H1 (cell line): ENCODE data around the gene PLAC1. TPM values are rescaled to one million over a fixed set of nuclear protein-coding genes. Genes with fewer than 3 reads are reported as not detected.

ENCODE experiments used
- CTCF ChIA-PET: fragments of 300-600 bp; sonication (Branson Sonifier 250); formaldehyde crosslinking; loops from one replicate; lab custom pipeline; 2021; ENCODE audit not compliant: partially characterized antibody; lab: Charles Lee
- POLR2A ChIA-PET: fragments of 300-600 bp; sonication (Branson Sonifier 250); formaldehyde crosslinking; loops from one replicate; lab custom pipeline; 2021; ENCODE audit warnings: inconsistent platforms; ENCODE audit not compliant: partially characterized antibody; lab: Charles Lee
- DNase-seq, 2 experiments: peaks; one replicate each; pipeline versions ENCODE4 v3.0.0 to v3.0.0-alpha.2; 2010 to 2022; ENCODE audit warnings: low spot score in 2 of 2, low read depth in 1 of 2, mixed read lengths in 1 of 2
- FAIRE-seq: peaks from 2 replicates; lab custom pipeline; 2011; peaks lifted over from hg19 to GRCh38; lab: Jason Lieb, UNC
- H2AFZ ChIP-seq: 2 replicates; pipeline ENCODE4 v1.8.1; 2012; ENCODE audit warnings: low read length, inconsistent platforms
- H2AK5ac ChIP-seq: 2 replicates; pipeline ENCODE4 v1.6.1; 2013; ENCODE audit warnings: low read depth, low read length
- H2BK120ac ChIP-seq: replicated peaks from 2 replicates; pipeline ENCODE3; 2013; ENCODE audit warnings: low read depth, low read length, inconsistent platforms
- H2BK12ac ChIP-seq: 2 replicates; pipeline ENCODE4 v1.6.1; 2013; ENCODE audit warnings: low read depth, low read length
- H2BK15ac ChIP-seq: 2 replicates; pipeline ENCODE4 v1.6.1; 2013; ENCODE audit warnings: low read length
- H2BK20ac ChIP-seq: 2 replicates; pipeline ENCODE4 v1.6.1; 2013; ENCODE audit warnings: low read length
- H2BK5ac ChIP-seq: 2 replicates; pipeline ENCODE4 v1.6.1; 2013; ENCODE audit warnings: low read depth, low read length
- H3K14ac ChIP-seq: 2 replicates; pipeline ENCODE4 v1.6.1; 2013; ENCODE audit warnings: inconsistent platforms; ENCODE audit not compliant: insufficient read length
- H3K18ac ChIP-seq: 2 replicates; pipeline ENCODE4 v1.6.1; 2013; ENCODE audit warnings: low read length; ENCODE audit errors: extremely low read depth
- H3K23ac ChIP-seq: 2 replicates; pipeline ENCODE4 v1.6.1; 2013; ENCODE audit warnings: inconsistent platforms; ENCODE audit not compliant: insufficient read length
- H3K23me2 ChIP-seq: 2 replicates; pipeline ENCODE4 v1.6.1; 2013; ENCODE audit warnings: low read depth, low read length
- H3K27ac ChIP-seq: 2 replicates; pipeline ENCODE4 v1.6.1; 2011; ENCODE audit warnings: low read depth, low read length, inconsistent platforms
- H3K27me3 ChIP-seq, 4 experiments: replicated peaks in 1 of 4; 1 replicate in 1 of 4; 2 replicates in 3 of 4; pipeline versions ENCODE4 v1.6.1 to v1.8.1; 2011 to 2013; ENCODE audit warnings: low read length in 3 of 4, mild to moderate bottlenecking in 3 of 4, inconsistent platforms in 2 of 4, mixed read lengths in 2 of 4, moderate library complexity in 1 of 4; ENCODE audit not compliant: control insufficient read depth in 3 of 4, insufficient read depth in 3 of 4; ENCODE audit errors: extremely low read depth in 1 of 4
- H3K36me3 ChIP-seq, 4 experiments: 2 replicates each; pipeline versions ENCODE4 v1.6.1 to v1.8.1; 2011 to 2013; ENCODE audit warnings: mild to moderate bottlenecking in 4 of 4, low read length in 3 of 4, moderate library complexity in 2 of 4, control low read depth in 1 of 4, inconsistent platforms in 1 of 4; ENCODE audit not compliant: insufficient read depth in 4 of 4, control insufficient read depth in 2 of 4
- H3K4ac ChIP-seq: replicated peaks from 2 replicates; pipeline ENCODE3; 2013; ENCODE audit warnings: low read length, low read depth, mixed read lengths, inconsistent platforms; ENCODE audit not compliant: insufficient read length
- H3K4me1 ChIP-seq, 4 experiments: replicated peaks in 1 of 4; 1 replicate in 1 of 4; 2 replicates in 3 of 4; pipeline versions ENCODE4 v1.6.1 to v1.8.1; 2011 to 2013; ENCODE audit warnings: low read length in 3 of 4, inconsistent platforms in 2 of 4, mixed read lengths in 1 of 4; ENCODE audit not compliant: insufficient read depth in 4 of 4, control insufficient read depth in 3 of 4
- H3K4me2 ChIP-seq, 2 experiments: 2 replicates each; pipeline versions ENCODE4 v1.6.1 to v1.8.1; 2011 to 2013; ENCODE audit warnings: low read depth in 2 of 2, low read length in 2 of 2, control low read depth in 1 of 2, inconsistent platforms in 1 of 2, mild to moderate bottlenecking in 1 of 2; ENCODE audit not compliant: insufficient read depth in 1 of 2
- H3K4me3 ChIP-seq, 4 experiments: fragments of 200-600, 300-600 bp in 1 of 4; sonication (generic), shearing (Covaris generic), sonication (Bioruptor Twin) in 1 of 4; 2 replicates each; pipeline versions ENCODE4 v1.5.1 to v1.8.1; 2011 to 2016; ENCODE audit warnings: low read length in 4 of 4, low read depth in 3 of 4, control low read depth in 2 of 4, inconsistent platforms in 2 of 4, mild to moderate bottlenecking in 2 of 4, mixed read lengths in 1 of 4, moderate library complexity in 1 of 4; ENCODE audit not compliant: insufficient read depth in 2 of 4; ENCODE audit errors: extremely low read depth in 1 of 4
- H3K56ac ChIP-seq: replicated peaks from 2 replicates; pipeline ENCODE3; 2013; ENCODE audit warnings: low read depth, mild to moderate bottlenecking, mixed read lengths, low read length, inconsistent platforms; ENCODE audit not compliant: insufficient read length
- H3K79me1 ChIP-seq: 2 replicates; pipeline ENCODE4 v1.6.1; 2013; ENCODE audit warnings: low read depth, low read length, control low read depth
- H3K79me2 ChIP-seq, 2 experiments: 2 replicates each; pipeline versions ENCODE4 v1.6.1 to v1.8.1; 2012 to 2013; ENCODE audit warnings: low read length in 2 of 2, mild to moderate bottlenecking in 2 of 2, inconsistent platforms in 1 of 2; ENCODE audit not compliant: insufficient read depth in 2 of 2, control insufficient read depth in 1 of 2
- H3K9ac ChIP-seq, 4 experiments: replicated peaks in 1 of 4; 1 replicate in 1 of 4; 2 replicates in 3 of 4; pipeline versions ENCODE4 v1.6.1 to v1.8.1; 2011 to 2013; ENCODE audit warnings: low read depth in 3 of 4, low read length in 3 of 4, control low read depth in 2 of 4, mild to moderate bottlenecking in 2 of 4, moderate library complexity in 2 of 4, inconsistent platforms in 1 of 4; ENCODE audit errors: extremely low read depth in 1 of 4
- H3K9me3 ChIP-seq, 2 experiments: 2 replicates each; pipeline versions ENCODE4 v1.6.1 to v1.8.1; 2012 to 2013; ENCODE audit warnings: mild to moderate bottlenecking in 2 of 2, moderate library complexity in 2 of 2, control low read depth in 1 of 2, inconsistent platforms in 1 of 2, low read depth in 1 of 2, low read length in 1 of 2, mixed read lengths in 1 of 2; ENCODE audit not compliant: insufficient read depth in 2 of 2
- H4K20me1 ChIP-seq, 2 experiments: replicated peaks in 1 of 2; 2 replicates each; pipeline versions ENCODE3 to v1.8.1; 2011 to 2013; ENCODE audit warnings: inconsistent platforms in 2 of 2, low read length in 2 of 2, mild to moderate bottlenecking in 1 of 2; ENCODE audit not compliant: insufficient read depth in 2 of 2, control insufficient read depth in 1 of 2
- H4K5ac ChIP-seq: 2 replicates; pipeline ENCODE4 v1.6.1; 2013; ENCODE audit warnings: low read length, low read depth, mixed read lengths, inconsistent platforms; ENCODE audit not compliant: insufficient read length
- H4K8ac ChIP-seq: 2 replicates; pipeline ENCODE4 v1.8.0; 2013; ENCODE audit warnings: mild to moderate bottlenecking, moderate library complexity, low read length, inconsistent platforms; ENCODE audit not compliant: insufficient read depth; ENCODE audit errors: extremely low read depth
- H4K91ac ChIP-seq: replicated peaks from 2 replicates; pipeline ENCODE3; 2013; ENCODE audit warnings: low read length, mixed read lengths, inconsistent platforms; ENCODE audit not compliant: insufficient read length
- ATF3 ChIP-seq: IDR thresholded peaks from 2 replicates; pipeline ENCODE4 v1.6.1; 2011; ENCODE audit warnings: low read depth, mild to moderate bottlenecking, low read length; ENCODE audit not compliant: insufficient read depth
- BRCA1 ChIP-seq: IDR thresholded peaks from 2 replicates; pipeline ENCODE4 v1.6.1; 2012; ENCODE audit warnings: low read depth, low read length, improper control_type of control experiment
- CBX8 ChIP-seq: fragments of 300-800, 300-1000 bp; sonication (generic); IDR thresholded peaks from 2 replicates; pipeline ENCODE4 v1.7.1; 2016; ENCODE audit warnings: low read depth, low read length, borderline replicate concordance
- CEBPB ChIP-seq: IDR thresholded peaks from 2 replicates; pipeline ENCODE4 v1.6.1; 2012; ENCODE audit warnings: low read depth, low read length
- CHD1 ChIP-seq: IDR thresholded peaks from 2 replicates; pipeline ENCODE4 v1.6.1; 2012; ENCODE audit warnings: low read depth, low read length, improper control_type of control experiment
- EGR1 ChIP-seq: IDR thresholded peaks from 2 replicates; pipeline ENCODE4 v1.6.1; 2011; ENCODE audit warnings: low read depth, low read length, borderline replicate concordance
- JUND ChIP-seq: IDR thresholded peaks from 2 replicates; pipeline ENCODE4 v1.6.1; 2011; ENCODE audit warnings: mild to moderate bottlenecking, improper control_type of control experiment, low read length
- KDM4A ChIP-seq: IDR thresholded peaks from one replicate; pipeline ENCODE4 v1.7.1; 2012; ENCODE audit warnings: low read depth, mild to moderate bottlenecking, moderate library complexity, low read length, inconsistent platforms; ENCODE audit not compliant: severe bottlenecking
- MAFK ChIP-seq: IDR thresholded peaks from 2 replicates; pipeline ENCODE4 v1.6.1; 2012; ENCODE audit warnings: low read depth, mild to moderate bottlenecking, improper control_type of control experiment, low read length
- POLR2A ChIP-seq, 2 experiments: IDR thresholded peaks; 1 replicate in 1 of 2; 2 replicates in 1 of 2; pipeline ENCODE4 v1.6.1; 2011; ENCODE audit warnings: low read depth in 2 of 2, low read length in 2 of 2, mild to moderate bottlenecking in 2 of 2; ENCODE audit errors: control extremely low read depth in 1 of 2
- POLR2AphosphoS5 ChIP-seq: IDR thresholded peaks from 2 replicates; pipeline ENCODE4 v1.6.1; 2011; ENCODE audit warnings: low read depth, low read length
- RAD21 ChIP-seq, 2 experiments: IDR thresholded peaks in 1 of 2; conservative IDR thresholded peaks in 1 of 2; 2 replicates each; pipeline ENCODE4 v1.6.1; 2011; ENCODE audit warnings: low read depth in 2 of 2, low read length in 2 of 2, improper control_type of control experiment in 1 of 2, inconsistent platforms in 1 of 2, mild to moderate bottlenecking in 1 of 2, moderate library complexity in 1 of 2
- SUZ12 ChIP-seq: fragments of 200-600 bp; sonication (generic); IDR thresholded peaks from 2 replicates; pipeline ENCODE4 v1.6.1; 2012; ENCODE audit warnings: mild to moderate bottlenecking, inconsistent platforms, low read length, moderate library complexity, mixed read lengths
- WGBS, 2 experiments: shearing (Covaris generic) in 1 of 2; methylation state at CpG; one replicate each; pipeline versions ENCODE4 v1.1.6 to v1.1.7; 2013 to 2015; ENCODE audit warnings: low lambda C conversion rate in 2 of 2, mixed read lengths in 2 of 2, inconsistent platforms in 1 of 2, low coverage in 1 of 2, missing lambda C conversion rate in 1 of 2; ENCODE audit not compliant: insufficient replicate concordance in 2 of 2, insufficient coverage in 1 of 2, insufficient read length in 1 of 2; ENCODE audit errors: extremely low coverage in 1 of 2, missing lambda C conversion rate in 1 of 2; 5-methylcytosine and 5-hydroxymethylcytosine counted together
- polyA plus RNA-seq, 7 experiments: library from polyadenylated mRNA; depleted of rRNA in 3 of 7; stranded (reverse) in 5 of 7; unstranded in 2 of 7; fragments of >200 nt in 5 of 7; fragments of 200-250 nt in 2 of 7; gene quantifications; 1 replicate in 5 of 7; 2 replicates in 1 of 7; 4 replicates in 1 of 7; pipeline versions ENCODE4 v1.2.1 to v1.2.3, GENCODE V29; 2011 to 2013; ENCODE audit warnings: missing spikeins in 2 of 7, mixed read lengths in 2 of 7
- total RNA-seq: library from RNA; stranded (reverse); fragmentation: NEBNext Ultra II Directional; extraction: Animal tissue kit (Norgen Biotek cat#: 25700); gene quantifications from 2 replicates; pipeline ENCODE4 v1.2.1, GENCODE V29; 2021

Gene PLAC1
- total and polyA plus RNA-seq, 2 of the 8 experiments (the other 6 are each of a cell fraction or from before 2014, with no cell fraction given), result 1.8 TPM; not detected in 1

GRCh38 chrX:134541906-134542305 is 116.4 kb downstream of the PLAC1 start:
- Histone ChIP-seq H3K4me3 (no peak overlapping the region), H3K9ac (no peak overlapping the region), H3K56ac (no peak overlapping the region), H3K4me2 (peak overlapping the region in 1 of 2 experiments; percentile 17; a peak in 2 of 4 replicates), H4K91ac (no peak overlapping the region), H4K8ac (no peak overlapping the region), H2BK120ac (no peak overlapping the region), H2BK12ac (no peak overlapping the region), H2BK20ac (no peak overlapping the region), H3K79me2 (no peaks in the 10 kb centered on the region), H3K9me3 (no peaks in the 10 kb centered on the region), H2AFZ (no peak overlapping the region), H3K4ac (no peak overlapping the region), H3K4me1 (peaks cover 2 to 19% (median 9%) of the 10 kb centered on the region in 4 experiments; a peak in 5 of 7 replicates), H3K36me3 (no peaks in the 10 kb centered on the region), H2BK5ac (no peak overlapping the region), H3K23ac (no peak overlapping the region), H3K79me1 (no peaks in the 10 kb centered on the region), H2AK5ac (no peak overlapping the region), H3K27ac (no peak overlapping the region), H4K5ac (no peak overlapping the region), H2BK15ac (no peak overlapping the region), H3K18ac (no peak overlapping the region), H3K27me3 (peaks cover 11 to 27% (median 20%) of the 10 kb centered on the region in 4 experiments; a peak in 6 of 7 replicates), H3K14ac (no peak overlapping the region), H4K20me1 (no peaks in the 10 kb centered on the region), H3K23me2 (no peaks in the 10 kb centered on the region; the same call in 1 of the 2 replicates)
- no peak for FAIRE-seq
- ChIA-PET CTCF (interaction anchor here (0.6 kb wide), 1 partner anchor 11 kb away, joined by 4 read pairs; no protein-coding TSS in a partner anchor), POLR2A (interaction anchor here (2.0 kb wide), 1 partner anchor 9 kb away, joined by 8 read pairs; no protein-coding TSS in a partner anchor)
- 100% methylated on average over 3 of the region's 3 CpGs; no CpG with 5 or more reads in 1 of the 2 experiments for WGBS, 2 experiments
- no peak for DNase-seq
- TF ChIP-seq RAD21 (IDR thresholded peaks at IDR 0.05 in 1 of 2, conservative IDR thresholded peaks at IDR 0.05 in 1 of 2; ENCODE audit: low read depth in 2 of 2, low read length in 2 of 2) (no peak), MAFK (no peak), KDM4A (no peak), POLR2AphosphoS5 (no peak), BRCA1 (no peak), SUZ12 (no peak), JUND (no peak), POLR2A (IDR thresholded peaks at IDR 0.05; ENCODE audit: control extremely low read depth in 1 of 2, low read depth in 2 of 2, low read length in 2 of 2) (no peak), EGR1 (no peak), CEBPB (no peak), CBX8 (no peak), CHD1 (no peak), ATF3 (no peak)
